Measurements from ENCODE around the gene CRADD. TPM values are rescaled to one million over a fixed set of nuclear protein-coding genes. Genes with fewer than 3 reads are reported as not detected.
"Not testable (repeated sequence)": the region's sequence is repeated elsewhere in the genome, so short reads cannot be mapped to it uniquely, and the experiment has no call there.

Gene CRADD
- total RNA-seq, 1 donor from 2014 or later = 8.1 TPM

DNA sequence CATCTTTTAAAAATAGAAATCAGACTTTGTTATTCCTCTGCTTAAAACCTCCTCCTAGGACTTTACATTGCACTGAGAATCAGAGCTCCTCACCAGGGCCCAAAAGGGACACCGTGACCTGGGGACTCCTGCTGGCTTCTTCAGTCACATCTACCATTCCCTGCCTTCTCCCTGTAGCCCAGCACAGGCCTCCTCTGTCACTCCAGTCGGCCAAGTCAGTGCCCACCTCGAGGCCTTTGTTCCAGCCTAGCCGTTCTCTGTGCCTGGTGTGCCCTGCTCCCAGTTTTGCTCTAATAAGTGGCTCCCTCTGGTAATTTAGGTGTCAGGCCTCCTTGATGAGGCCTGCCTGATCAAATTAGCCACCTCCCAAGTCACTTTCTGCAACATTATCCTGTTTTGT, 27.4 kb downstream of the CRADD start:
- Mint-ChIP-seq H3K27ac (no peak overlapping the region), H3K9me3 (peaks cover 15% of the 10 kb centered on the region)
- DNase-seq = no peak

GRCh38 chr12:93705237-93705636, 28.1 kb downstream of the CRADD start:
- peaks cover 19% of the 10 kb centered on the region for H3K9me3 Mint-ChIP-seq
- H3K36me3 Mint-ChIP-seq (ENCODE audit: low read depth) = peaks cover 5% of the 10 kb centered on the region
- intact Hi-C loops (cut with micrococcal nuclease) = no loop called here
- no peak overlapping the region for H3K27ac Mint-ChIP-seq
- no peak overlapping the region for H3K4me3 Mint-ChIP-seq
- no peak for DNase-seq
- no peaks in the 10 kb centered on the region for H3K27me3 Mint-ChIP-seq
- H3K4me1 Mint-ChIP-seq = peaks cover 11% of the 10 kb centered on the region

More for the DNA sequence above, 27.4 kb downstream of the CRADD start:
- intact Hi-C loops (cut with micrococcal nuclease) = no loop called here
- H3K27me3 Mint-ChIP-seq = no peaks in the 10 kb centered on the region
- H3K4me3 Mint-ChIP-seq = no peak overlapping the region
- H3K4me1 Mint-ChIP-seq = peaks cover 11% of the 10 kb centered on the region
- peaks cover 5% of the 10 kb centered on the region for H3K36me3 Mint-ChIP-seq (ENCODE audit: low read depth)

DNA sequence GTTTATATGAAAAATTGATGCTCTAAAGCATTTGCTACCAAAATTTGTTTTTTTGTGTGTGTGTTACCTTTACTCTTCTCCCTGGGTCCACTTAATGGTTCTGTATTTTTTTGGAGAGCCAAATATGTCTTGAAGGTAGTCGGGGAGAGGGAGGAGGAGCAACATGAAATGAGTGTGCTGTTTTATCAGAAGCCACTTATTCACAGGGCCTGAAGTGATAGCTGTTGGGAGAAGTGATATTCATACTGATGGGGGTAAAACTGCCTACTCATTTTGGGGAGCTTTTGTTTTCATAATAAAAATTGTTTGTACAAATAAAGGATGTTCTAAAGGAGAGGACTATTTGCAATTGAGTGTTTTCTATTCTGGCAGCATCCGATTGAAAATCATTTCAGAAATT, 29.2 kb downstream of the CRADD start:
- Mint-ChIP-seq H3K4me3 (no peak overlapping the region), H3K27me3 (no peaks in the 10 kb centered on the region), H3K27ac (no peak overlapping the region), H3K36me3 (ENCODE audit: low read depth) (peaks cover 5% of the 10 kb centered on the region), H3K9me3 (peaks cover 23% of the 10 kb centered on the region), H3K4me1 (peaks cover 8% of the 10 kb centered on the region)
- DNase-seq = no peak
- intact Hi-C loops (cut with micrococcal nuclease) = no loop called here

- no peak overlapping the region for H3K4me3 Mint-ChIP-seq
- H3K27ac Mint-ChIP-seq = no peak overlapping the region
- no peak for DNase-seq
- intact Hi-C loops (cut with micrococcal nuclease) = no loop called here
- peaks cover 25% of the 10 kb centered on the region for H3K9me3 Mint-ChIP-seq
- no peaks in the 10 kb centered on the region for H3K27me3 Mint-ChIP-seq
- peaks cover 5% of the 10 kb centered on the region for H3K36me3 Mint-ChIP-seq (ENCODE audit: low read depth)
- peaks cover 4% of the 10 kb centered on the region for H3K4me1 Mint-ChIP-seq
Measured at GRCh38 chr12:93706824-93707223, 29.6 kb downstream of the CRADD start.

GRCh38 chr12:93707836-93708235, 30.7 kb downstream of the CRADD start:
- no peak overlapping the region for H3K4me3 Mint-ChIP-seq
- DNase-seq = no peak
- no peak overlapping the region for H3K27ac Mint-ChIP-seq
- H3K36me3 Mint-ChIP-seq (ENCODE audit: low read depth) = peaks cover 5% of the 10 kb centered on the region
- peaks cover 2% of the 10 kb centered on the region for H3K4me1 Mint-ChIP-seq
- H3K9me3 Mint-ChIP-seq = peaks cover 25% of the 10 kb centered on the region
- intact Hi-C loops (cut with micrococcal nuclease) = no loop called here
- H3K27me3 Mint-ChIP-seq = no peaks in the 10 kb centered on the region

DNA sequence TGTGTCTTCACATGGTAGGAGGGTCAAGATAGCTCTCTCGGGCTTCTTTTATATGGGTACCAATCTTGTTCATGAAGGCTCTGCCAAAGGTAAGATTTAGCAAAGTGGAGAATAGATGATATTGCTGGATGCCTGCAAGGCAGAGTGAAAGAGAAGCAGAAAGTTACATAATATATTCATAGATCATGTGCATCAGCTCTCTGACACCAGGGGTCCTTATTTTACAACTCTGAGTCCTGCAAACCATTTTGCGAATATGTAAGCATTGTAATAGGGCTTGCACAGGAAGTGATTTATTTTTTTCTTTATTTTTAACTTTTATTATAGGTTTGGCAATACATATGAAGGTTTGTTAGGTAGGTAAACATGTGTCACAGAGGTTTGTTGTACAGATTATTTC, 31.8 kb downstream of the CRADD start:
- Mint-ChIP-seq H3K9me3 (peaks cover 25% of the 10 kb centered on the region), H3K4me1 (peaks cover 2% of the 10 kb centered on the region), H3K4me3 (no peak overlapping the region), H3K36me3 (ENCODE audit: low read depth) (peaks cover 5% of the 10 kb centered on the region), H3K27me3 (no peaks in the 10 kb centered on the region), H3K27ac (no peak overlapping the region)
- intact Hi-C loops (cut with micrococcal nuclease) = no loop called here
- DNase-seq = no peak

- intact Hi-C loops (cut with micrococcal nuclease) = no loop called here
- no peaks in the 10 kb centered on the region for H3K27me3 Mint-ChIP-seq
- H3K36me3 Mint-ChIP-seq (ENCODE audit: low read depth) = peaks cover 5% of the 10 kb centered on the region
- H3K9me3 Mint-ChIP-seq = peaks cover 25% of the 10 kb centered on the region
- H3K27ac Mint-ChIP-seq = no peak overlapping the region
- no peak for DNase-seq
- H3K4me3 Mint-ChIP-seq = no peak overlapping the region
- peaks cover under 1% of the 10 kb centered on the region for H3K4me1 Mint-ChIP-seq
Measured at GRCh38 chr12:93709386-93709785, 32.2 kb downstream of the CRADD start.

DNA sequence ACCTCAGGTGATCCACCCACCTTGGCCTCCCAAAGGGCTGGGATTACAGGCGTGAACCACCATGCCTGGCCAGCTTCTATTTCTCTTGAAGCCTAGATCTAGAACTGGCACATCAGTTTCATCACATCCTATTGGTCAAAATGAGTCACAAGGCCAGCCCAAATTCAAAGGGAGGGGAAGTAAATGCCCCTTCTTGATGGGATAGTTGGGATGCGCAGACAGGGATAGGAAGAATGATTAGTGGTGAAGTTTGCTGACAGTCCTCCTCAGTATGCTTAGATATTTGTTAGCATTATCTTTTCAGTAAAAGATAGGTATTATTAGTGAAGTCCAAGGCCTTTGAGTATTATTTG, 33.4 kb downstream of the CRADD start:
- intact Hi-C loops (cut with micrococcal nuclease) = no loop called here
- H3K27ac Mint-ChIP-seq = no peak overlapping the region
- no peaks in the 10 kb centered on the region for H3K4me1 Mint-ChIP-seq
- peaks cover 5% of the 10 kb centered on the region for H3K36me3 Mint-ChIP-seq (ENCODE audit: low read depth)
- no peaks in the 10 kb centered on the region for H3K27me3 Mint-ChIP-seq
- no peak overlapping the region for H3K4me3 Mint-ChIP-seq
- no peak for DNase-seq
- peaks cover 25% of the 10 kb centered on the region for H3K9me3 Mint-ChIP-seq

GRCh38 chr12:93711502-93711901, 34.3 kb downstream of the CRADD start:
- intact Hi-C loops (cut with micrococcal nuclease); H3K27ac Mint-ChIP-seq; H3K4me1 Mint-ChIP-seq; H3K27me3 Mint-ChIP-seq; H3K36me3 Mint-ChIP-seq (ENCODE audit: low read depth); DNase-seq; H3K4me3 Mint-ChIP-seq: not testable (repeated sequence)
- H3K9me3 Mint-ChIP-seq = peaks cover 25% of the 10 kb centered on the region

GRCh38 chr12:93712200-93712599, 35.0 kb downstream of the CRADD start:
- Mint-ChIP-seq H3K4me3 (no peak overlapping the region), H3K9me3 (peaks cover 25% of the 10 kb centered on the region), H3K36me3 (ENCODE audit: low read depth) (peaks cover 5% of the 10 kb centered on the region), H3K4me1 (no peaks in the 10 kb centered on the region), H3K27ac (no peak overlapping the region), H3K27me3 (no peaks in the 10 kb centered on the region)
- intact Hi-C loops (cut with micrococcal nuclease) = no loop called here
- DNase-seq = no peak

DNA sequence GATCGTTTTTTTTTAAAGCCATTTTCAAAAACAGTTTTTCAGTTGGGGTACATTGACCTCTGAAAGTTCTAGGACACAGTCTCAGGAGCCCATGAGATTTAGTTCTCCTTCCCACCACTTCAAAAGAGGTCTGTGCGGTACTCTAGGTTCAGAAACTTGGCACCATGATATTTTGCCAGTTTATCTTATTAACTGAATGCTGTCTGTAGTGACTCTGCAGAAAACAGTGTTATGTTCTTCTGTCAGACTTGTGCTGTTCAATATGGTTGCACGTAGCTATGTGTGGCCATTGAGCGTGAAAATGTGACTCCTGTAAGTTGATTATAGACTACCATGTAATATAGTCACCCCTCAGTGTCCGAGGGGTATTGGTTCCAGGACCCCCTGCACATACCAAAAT, 35.9 kb downstream of the CRADD start:
- intact Hi-C loops (cut with micrococcal nuclease) = no loop called here
- H3K27ac Mint-ChIP-seq = no peak overlapping the region
- H3K4me1 Mint-ChIP-seq = no peaks in the 10 kb centered on the region
- peaks cover 7% of the 10 kb centered on the region for H3K36me3 Mint-ChIP-seq (ENCODE audit: low read depth)
- H3K9me3 Mint-ChIP-seq = peaks cover 25% of the 10 kb centered on the region
- no peak for DNase-seq
- H3K4me3 Mint-ChIP-seq = no peak overlapping the region
- H3K27me3 Mint-ChIP-seq = no peaks in the 10 kb centered on the region

DNA sequence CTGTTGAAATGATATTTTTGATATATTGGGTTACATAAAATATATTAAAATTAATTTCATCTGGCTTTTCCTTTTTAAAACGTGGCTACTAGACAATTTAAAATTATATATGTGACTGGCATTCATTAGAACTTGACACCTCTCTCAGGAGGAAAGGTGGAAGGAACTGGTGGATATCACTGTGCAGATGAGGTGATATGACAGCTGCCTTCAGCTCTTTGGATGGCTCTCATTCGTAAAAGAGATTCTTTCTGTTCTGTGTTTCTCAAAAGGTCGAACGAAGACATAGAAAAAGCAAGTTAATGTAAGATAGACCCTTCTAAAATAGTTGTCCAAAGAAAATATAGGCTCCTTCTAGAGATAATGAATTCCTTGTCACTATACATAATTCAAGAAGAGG, 36.6 kb downstream of the CRADD start:
- no peak overlapping the region for H3K27ac Mint-ChIP-seq
- no peaks in the 10 kb centered on the region for H3K4me1 Mint-ChIP-seq
- peaks cover 11% of the 10 kb centered on the region for H3K36me3 Mint-ChIP-seq (ENCODE audit: low read depth)
- DNase-seq = no peak
- H3K9me3 Mint-ChIP-seq = peaks cover 23% of the 10 kb centered on the region
- H3K4me3 Mint-ChIP-seq = no peak overlapping the region
- intact Hi-C loops (cut with micrococcal nuclease) = no loop called here
- H3K27me3 Mint-ChIP-seq = no peaks in the 10 kb centered on the region

- DNase-seq = no peak
- Mint-ChIP-seq H3K36me3 (ENCODE audit: low read depth) (peaks cover 9% of the 10 kb centered on the region), H3K27me3 (no peaks in the 10 kb centered on the region), H3K4me3 (no peak overlapping the region), H3K27ac (no peak overlapping the region), H3K9me3 (peaks cover 20% of the 10 kb centered on the region), H3K4me1 (no peaks in the 10 kb centered on the region)
- intact Hi-C loops (cut with micrococcal nuclease) = no loop called here
Measured at GRCh38 chr12:93714382-93714781, 37.2 kb downstream of the CRADD start.

GRCh38 chr12:93719710-93720109, 42.5 kb downstream of the CRADD start:
- H3K4me1 Mint-ChIP-seq = peaks cover 3% of the 10 kb centered on the region
- H3K9me3 Mint-ChIP-seq = peaks cover 25% of the 10 kb centered on the region
- H3K4me3 Mint-ChIP-seq = no peak overlapping the region
- intact Hi-C loops (cut with micrococcal nuclease) = no loop called here
- H3K27ac Mint-ChIP-seq = no peak overlapping the region
- peaks cover 13% of the 10 kb centered on the region for H3K36me3 Mint-ChIP-seq (ENCODE audit: low read depth)
- no peaks in the 10 kb centered on the region for H3K27me3 Mint-ChIP-seq
- no peak for DNase-seq

DNA sequence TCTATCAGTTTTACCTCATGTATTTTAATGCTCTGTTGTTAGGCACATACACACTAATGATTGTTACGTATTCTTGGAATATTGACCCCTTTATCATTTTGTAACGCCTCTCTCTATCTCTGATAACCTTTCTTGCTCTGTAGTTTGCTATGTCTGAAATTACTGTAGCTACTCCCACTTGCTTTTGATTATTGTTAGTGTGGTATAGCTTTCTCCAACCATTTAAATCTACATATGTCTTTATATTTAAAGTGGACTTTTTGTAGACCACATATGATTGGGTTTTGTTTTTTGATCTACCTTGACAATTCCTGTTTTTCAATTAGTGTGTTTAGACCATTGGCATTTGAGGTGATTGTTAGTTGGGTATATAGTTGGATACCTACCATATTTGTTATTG, 43.4 kb downstream of the CRADD start:
- Mint-ChIP-seq H3K4me1 (peaks cover 3% of the 10 kb centered on the region), H3K9me3 (peaks cover 25% of the 10 kb centered on the region), H3K36me3 (ENCODE audit: low read depth) (peaks cover 13% of the 10 kb centered on the region), H3K27me3 (no peaks in the 10 kb centered on the region), H3K27ac (no peak overlapping the region), H3K4me3 (no peak overlapping the region)
- intact Hi-C loops (cut with micrococcal nuclease) = no loop called here
- no peak for DNase-seq

Measured in activated CD4-positive, alpha-beta T cell treated with anti-CD3 and anti-CD28 coated beads, Interleukin-2, amount 10 ng/mL, durations not matched to agents 24 days and 14 days (primary cell).